Cardiac muscle cell (in vitro differentiated cells and primary cell): Measurements from ENCODE around the gene BST1. TPM values are rescaled to one million over a fixed set of nuclear protein-coding genes. Genes with fewer than 3 reads are reported as not detected.

Source experiments
- DNase-seq, 2 donors: peaks; one replicate each; pipeline versions ENCODE4 v3.0.0 to v3.0.0-alpha.2; 2010 to 2017; ENCODE audit warnings: low read depth in 1 of 2, low spot score in 1 of 2
- H3K27ac ChIP-seq: fragments of 200-600 bp; sonication (generic); 2 replicates; pipeline ENCODE4 v1.5.1; 2016
- H3K27me3 ChIP-seq: fragments of 200-600 bp; sonication (generic); 2 replicates; pipeline ENCODE4 v1.6.0; 2016; ENCODE audit warnings: control low read depth
- H3K36me3 ChIP-seq: fragments of 200-600 bp; sonication (generic); 2 replicates; pipeline ENCODE4 v1.5.1; 2016; ENCODE audit warnings: control low read depth
- H3K4me1 ChIP-seq: fragments of 200-600 bp; sonication (generic); 2 replicates; pipeline ENCODE4 v1.8.1; 2017; ENCODE audit warnings: low read depth, mild to moderate bottlenecking, mixed run types
- H3K4me3 ChIP-seq: fragments of 200-600 bp; sonication (generic); 2 replicates; pipeline ENCODE4 v1.5.1; 2016; ENCODE audit warnings: mild to moderate bottlenecking
- H3K9me3 ChIP-seq: fragments of 200-600 bp; sonication (generic); 2 replicates; pipeline ENCODE4 v1.5.1; 2017; ENCODE audit warnings: low read depth, mild to moderate bottlenecking, control low read depth
- polyA plus RNA-seq: library from polyadenylated mRNA; unstranded; fragments of >200 nt; fragmentation: Nextera tagmentation; extraction: Ambion mirVana; gene quantifications from 2 replicates; pipeline ENCODE4 v1.2.1, GENCODE V29; 2016
- total RNA-seq: library from RNA; depleted of rRNA; stranded (reverse); fragments of >200 nt; gene quantifications from 2 replicates; pipeline ENCODE4 v1.2.3, GENCODE V29; 2016
- TF ChIP-seq, protein P1 (sequence below): IDR thresholded peaks from 2 replicates; pipeline ENCODE4 v1.5.1; 2012; ENCODE audit warnings: low read depth, mild to moderate bottlenecking, low read length

Gene BST1
- total and polyA plus RNA-seq, 2 experiments from 2014 or later = 0.09 to 0.35 TPM

DNA sequence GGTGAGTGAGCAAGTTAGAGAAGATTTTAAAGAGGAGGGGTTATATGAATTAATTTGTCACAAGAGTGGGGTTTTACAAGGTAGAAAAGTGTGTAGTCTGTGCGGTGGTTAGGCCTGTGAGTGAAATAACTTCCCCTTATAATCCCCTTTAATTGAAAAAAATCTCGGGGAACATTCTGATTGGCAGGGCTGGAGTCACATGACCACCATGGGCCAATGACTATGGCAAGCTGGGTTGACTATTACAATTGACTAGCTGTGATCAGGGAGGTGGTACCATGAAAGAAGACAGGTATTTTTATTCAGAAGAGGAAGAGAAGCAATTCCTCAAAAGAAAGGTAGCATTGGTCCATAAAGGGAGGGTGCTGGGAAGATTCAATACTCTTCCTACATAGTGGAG lies 48.3 kb downstream of the BST1 start:
- Histone ChIP-seq H3K9me3 (no peaks in the 10 kb centered on the region), H3K4me3 (no peak overlapping the region), H3K27me3 (no peaks in the 10 kb centered on the region), H3K36me3 (no peaks in the 10 kb centered on the region), H3K4me1 (no peaks in the 10 kb centered on the region), H3K27ac (no peak overlapping the region)
- TF ChIP-seq, protein P1, sequence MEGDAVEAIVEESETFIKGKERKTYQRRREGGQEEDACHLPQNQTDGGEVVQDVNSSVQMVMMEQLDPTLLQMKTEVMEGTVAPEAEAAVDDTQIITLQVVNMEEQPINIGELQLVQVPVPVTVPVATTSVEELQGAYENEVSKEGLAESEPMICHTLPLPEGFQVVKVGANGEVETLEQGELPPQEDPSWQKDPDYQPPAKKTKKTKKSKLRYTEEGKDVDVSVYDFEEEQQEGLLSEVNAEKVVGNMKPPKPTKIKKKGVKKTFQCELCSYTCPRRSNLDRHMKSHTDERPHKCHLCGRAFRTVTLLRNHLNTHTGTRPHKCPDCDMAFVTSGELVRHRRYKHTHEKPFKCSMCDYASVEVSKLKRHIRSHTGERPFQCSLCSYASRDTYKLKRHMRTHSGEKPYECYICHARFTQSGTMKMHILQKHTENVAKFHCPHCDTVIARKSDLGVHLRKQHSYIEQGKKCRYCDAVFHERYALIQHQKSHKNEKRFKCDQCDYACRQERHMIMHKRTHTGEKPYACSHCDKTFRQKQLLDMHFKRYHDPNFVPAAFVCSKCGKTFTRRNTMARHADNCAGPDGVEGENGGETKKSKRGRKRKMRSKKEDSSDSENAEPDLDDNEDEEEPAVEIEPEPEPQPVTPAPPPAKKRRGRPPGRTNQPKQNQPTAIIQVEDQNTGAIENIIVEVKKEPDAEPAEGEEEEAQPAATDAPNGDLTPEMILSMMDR = no peak
- DNase-seq = no peak

DNA sequence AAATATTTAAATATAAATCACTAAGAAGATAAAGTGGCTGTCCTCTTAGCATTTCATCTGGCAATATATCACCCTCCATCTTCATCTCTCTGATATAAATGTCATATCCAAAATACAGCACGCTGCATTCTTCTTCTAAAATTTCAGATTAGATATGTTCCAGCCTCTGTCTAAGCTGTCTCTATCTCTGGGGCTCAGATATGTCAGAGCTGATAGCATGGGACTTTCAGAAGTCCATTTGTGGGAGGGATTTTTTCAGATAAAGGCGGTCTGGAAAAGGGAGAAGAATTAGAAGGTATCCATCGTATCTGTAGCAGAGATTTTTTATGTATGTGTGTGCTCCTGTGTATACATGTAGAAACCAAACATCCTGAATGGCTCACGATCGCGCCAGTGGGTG lies 50.2 kb downstream of the BST1 start:
- TF ChIP-seq, protein P1 = no peak
- Histone ChIP-seq H3K4me1 (no peaks in the 10 kb centered on the region), H3K27me3 (no peaks in the 10 kb centered on the region), H3K27ac (no peak overlapping the region), H3K36me3 (no peaks in the 10 kb centered on the region), H3K9me3 (no peaks in the 10 kb centered on the region), H3K4me3 (no peak overlapping the region)
- no peak for DNase-seq

DNA sequence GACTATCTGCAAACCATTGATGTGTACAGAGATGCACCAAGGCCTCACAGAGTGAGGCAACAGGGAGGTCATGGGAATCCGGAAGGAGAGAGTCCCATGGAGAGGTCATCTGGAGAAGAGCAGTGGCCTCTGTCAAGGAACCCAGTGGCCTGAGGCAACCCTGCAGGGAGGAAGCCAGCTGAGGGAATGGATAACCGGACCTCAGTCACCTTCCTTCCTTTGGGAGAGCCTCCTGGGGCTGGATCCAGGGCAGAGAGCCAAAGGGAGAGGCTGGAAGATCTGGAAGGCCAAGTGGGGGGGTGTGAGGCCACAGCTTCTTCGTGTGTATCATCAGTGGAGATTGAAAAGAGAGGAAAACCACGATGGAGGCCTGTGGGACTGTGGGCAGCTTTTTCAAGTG lies 50.9 kb downstream of the BST1 start:
- Histone ChIP-seq H3K27me3 (no peaks in the 10 kb centered on the region), H3K4me1 (no peaks in the 10 kb centered on the region), H3K4me3 (no peak overlapping the region), H3K36me3 (no peaks in the 10 kb centered on the region), H3K27ac (no peak overlapping the region), H3K9me3 (no peaks in the 10 kb centered on the region)
- peak in 1 of 2 donors; percentile 61 for DNase-seq
- TF ChIP-seq, protein P1 = no peak

DNA sequence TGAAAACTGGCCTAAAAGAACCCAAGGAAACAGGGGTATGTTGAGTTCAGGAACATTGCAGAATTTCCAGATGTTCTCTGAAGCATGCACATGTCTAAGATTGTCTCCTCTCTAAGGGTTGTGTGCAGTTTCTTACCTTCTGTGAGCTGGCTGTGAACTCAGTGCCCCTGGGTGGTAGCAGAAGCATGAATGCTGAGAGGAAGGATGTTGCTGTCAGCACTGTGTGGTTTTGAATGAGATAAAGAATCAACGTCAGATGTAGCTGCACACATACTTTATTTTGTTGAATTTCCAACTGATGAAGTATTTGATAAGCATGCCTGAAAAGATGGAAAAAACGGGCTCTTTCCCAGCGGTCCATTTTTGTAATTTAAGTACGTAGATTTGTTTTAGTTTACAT lies 51.5 kb downstream of the BST1 start:
- TF ChIP-seq, protein P1 = no peak

DNA sequence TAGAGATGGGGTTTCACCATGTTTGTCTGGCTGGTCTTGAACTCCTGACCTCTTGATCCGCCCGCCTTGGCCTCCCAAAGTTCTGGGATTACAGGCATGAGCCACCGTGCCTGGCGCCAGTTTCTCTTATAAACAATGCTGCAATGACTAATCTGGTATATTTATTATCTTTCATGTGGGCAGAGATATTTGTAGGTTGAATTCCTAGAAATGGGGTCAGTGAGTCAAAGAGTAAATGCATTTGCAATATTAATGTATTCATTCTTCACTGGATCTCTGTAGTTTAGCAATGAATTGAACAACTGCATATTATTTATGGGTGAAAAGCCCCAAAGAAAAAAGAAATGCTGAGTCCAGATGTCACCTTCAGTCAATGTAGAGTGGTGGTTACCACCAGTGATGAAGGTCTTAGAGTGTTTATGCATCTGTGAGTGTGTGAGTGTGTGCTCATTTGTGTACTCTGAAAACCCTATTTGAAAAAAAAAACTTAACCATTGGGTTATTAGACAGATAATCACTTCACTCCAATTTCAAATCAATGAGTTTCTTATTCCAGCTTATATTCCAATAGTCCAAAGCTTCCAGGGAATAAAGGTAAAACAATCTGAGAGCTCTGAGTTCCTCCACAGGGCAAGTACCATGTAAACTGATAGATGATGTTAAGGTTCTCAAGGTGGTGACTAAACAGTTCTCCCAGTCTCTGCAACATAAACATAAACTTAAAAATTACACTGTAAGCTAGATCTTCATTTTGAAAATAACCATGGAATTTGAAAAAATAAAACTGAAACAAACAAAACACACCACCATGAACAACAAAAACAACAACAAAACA lies 52.7 kb downstream of the BST1 start:
- no peak overlapping the region for H3K27ac ChIP-seq
- no peaks in the 10 kb centered on the region for H3K4me1 ChIP-seq
- TF ChIP-seq, protein P1 = no peak
- DNase-seq = peak in 1 of 2 donors; percentile 57
- H3K27me3 ChIP-seq = no peaks in the 10 kb centered on the region
- H3K4me3 ChIP-seq = no peak overlapping the region
- no peaks in the 10 kb centered on the region for H3K36me3 ChIP-seq
- no peaks in the 10 kb centered on the region for H3K9me3 ChIP-seq

More for the DNA sequence above, 51.5 kb downstream of the BST1 start:
- DNase-seq = peak in 1 of 2 donors; percentile 68
- no peaks in the 10 kb centered on the region for H3K36me3 ChIP-seq
- H3K27me3 ChIP-seq = no peaks in the 10 kb centered on the region
- H3K9me3 ChIP-seq = no peaks in the 10 kb centered on the region
- H3K4me3 ChIP-seq = no peak overlapping the region
- H3K27ac ChIP-seq = no peak overlapping the region
- no peaks in the 10 kb centered on the region for H3K4me1 ChIP-seq
